MM.1S (cell line): ENCODE measurements around the gene GPATCH8.

Experiments used
- DNase-seq: peaks from one replicate; pipeline ENCODE4 v3.0.0-alpha.2; 2015
- H2AFZ ChIP-seq: fragments of 300-600 bp; sonication (generic); 2 replicates; pipeline ENCODE4 v1.6.0; 2016; ENCODE audit warnings: antibody characterized with exemption, low read length
- H3F3A ChIP-seq: fragments of 300-600 bp; sonication (generic); 2 replicates; pipeline ENCODE4 v1.6.1; 2016; ENCODE audit warnings: mild to moderate bottlenecking, antibody characterized with exemption, low read length, moderate library complexity, mixed read lengths; ENCODE audit not compliant: insufficient read depth
- H3K27ac ChIP-seq: fragments of 300-600 bp; sonication (generic); 2 replicates; pipeline ENCODE4 v1.5.1; 2016; ENCODE audit warnings: mild to moderate bottlenecking, low read length
- H3K27me3 ChIP-seq: fragments of 300-600 bp; sonication (generic); replicated peaks from 2 replicates; pipeline ENCODE4 v1.6.0; 2016; ENCODE audit warnings: low read length; ENCODE audit not compliant: insufficient read depth
- H3K36me3 ChIP-seq: fragments of 300-600 bp; sonication (generic); replicated peaks from 2 replicates; pipeline ENCODE4 v1.6.1; 2016; ENCODE audit warnings: mild to moderate bottlenecking, low read length, mixed read lengths; ENCODE audit not compliant: insufficient read depth
- H3K4me1 ChIP-seq: fragments of 300-600 bp; sonication (generic); 2 replicates; pipeline ENCODE4 v1.6.1; 2016; ENCODE audit warnings: low read length, mixed read lengths
- H3K4me2 ChIP-seq: fragments of 300-600 bp; sonication (generic); 2 replicates; pipeline ENCODE4 v1.6.0; 2016; ENCODE audit warnings: low read depth, low read length
- H3K4me3 ChIP-seq: fragments of 300-600 bp; sonication (generic); 2 replicates; pipeline ENCODE4 v1.5.1; 2016; ENCODE audit warnings: low read length, mixed read lengths
- H3K79me2 ChIP-seq: fragments of 300-600 bp; sonication (generic); 2 replicates; pipeline ENCODE4 v1.6.1; 2016; ENCODE audit warnings: mixed run types, low read length, mixed read lengths
- H3K9ac ChIP-seq: fragments of 300-600 bp; sonication (generic); 2 replicates; pipeline ENCODE4 v1.6.1; 2016; ENCODE audit warnings: low read length, mixed read lengths
- H3K9me2 ChIP-seq: fragments of 300-600 bp; sonication (generic); replicated peaks from 2 replicates; pipeline ENCODE4 v1.6.1; 2016; ENCODE audit warnings: mild to moderate bottlenecking, low read length, mixed read lengths; ENCODE audit not compliant: insufficient read depth
- H3K9me3 ChIP-seq: fragments of 300-600 bp; sonication (generic); replicated peaks from 2 replicates; pipeline ENCODE4 v1.6.1; 2016; ENCODE audit warnings: mild to moderate bottlenecking, low read length, mixed read lengths; ENCODE audit not compliant: insufficient read depth
- H4K20me1 ChIP-seq: fragments of 300-600 bp; sonication (generic); 2 replicates; pipeline ENCODE4 v1.6.1; 2016; ENCODE audit warnings: mild to moderate bottlenecking, low read length, moderate library complexity, mixed read lengths; ENCODE audit not compliant: insufficient read depth
- CTCF ChIP-seq: fragments of 300-600 bp; sonication (generic); IDR thresholded peaks from 2 replicates; pipeline ENCODE4 v1.5.1; 2016; ENCODE audit warnings: antibody characterized with exemption, low read length, mixed read lengths
- EZH2 ChIP-seq: fragments of 300-600 bp; sonication (generic); optimal IDR thresholded peaks from 2 replicates; pipeline ENCODE3; 2017; ENCODE audit warnings: low read depth, mild to moderate bottlenecking, antibody characterized with exemption, low read length, mixed read lengths
- EZH2phosphoT487 ChIP-seq: fragments of 300-600 bp; sonication (generic); IDR thresholded peaks from 2 replicates; pipeline ENCODE4 v1.6.1; 2018; ENCODE audit warnings: antibody characterized with exemption, low read length

GPATCH8 gene

DNA sequence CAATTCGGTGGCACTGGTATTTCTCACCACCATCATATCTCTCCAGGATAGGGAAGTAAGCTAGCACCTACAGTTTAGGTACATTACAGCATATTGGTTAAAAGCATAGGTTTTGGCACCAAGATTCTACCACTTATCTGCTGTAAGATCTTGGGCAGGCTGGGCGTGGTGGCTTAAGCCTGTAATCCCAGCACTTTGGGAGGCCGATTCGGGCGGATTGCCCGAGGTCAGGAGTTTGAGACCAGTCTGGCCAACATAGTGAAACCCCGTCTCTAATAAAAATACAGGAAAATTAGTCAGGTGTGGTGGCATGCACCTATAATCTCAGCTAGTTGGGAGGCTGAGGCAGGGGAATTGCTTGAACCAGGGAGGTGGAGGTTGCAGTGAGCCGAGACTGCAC is 51.4 kb downstream of the GPATCH8 start:
- Histone ChIP-seq H3K4me3 (no peak overlapping the region), H3K9ac (no peak overlapping the region), H3K27me3 (no peaks in the 10 kb centered on the region), H3K36me3 (no peaks in the 10 kb centered on the region), H4K20me1 (no peaks in the 10 kb centered on the region), H3K27ac (no peak overlapping the region), H3K4me2 (no peak overlapping the region), H3K4me1 (no peaks in the 10 kb centered on the region), H3F3A (no peaks in the 10 kb centered on the region), H3K9me3 (no peaks in the 10 kb centered on the region), H2AFZ (no peak overlapping the region), H3K9me2 (no peaks in the 10 kb centered on the region), H3K79me2 (peaks cover 21% of the 10 kb centered on the region; the same call in 1 of the 2 replicates)
- TF ChIP-seq EZH2phosphoT487 (no peak), CTCF (no peak), EZH2 (no peak)
- DNase-seq = no peak

GRCh38 chr17:44451016-44451627 is 52.1 kb downstream of the GPATCH8 start:
- H3K79me2 ChIP-seq = peaks cover 21% of the 10 kb centered on the region; the same call in 1 of the 2 replicates
- no peaks in the 10 kb centered on the region for H3F3A ChIP-seq
- H3K9me2 ChIP-seq = no peaks in the 10 kb centered on the region
- no peaks in the 10 kb centered on the region for H3K4me1 ChIP-seq
- no peak overlapping the region for H3K9ac ChIP-seq
- TF ChIP-seq EZH2 = no peak
- TF ChIP-seq EZH2phosphoT487 = no peak
- no peak for TF ChIP-seq CTCF
- H3K27me3 ChIP-seq = no peaks in the 10 kb centered on the region
- no peak for DNase-seq
- no peaks in the 10 kb centered on the region for H3K9me3 ChIP-seq
- no peaks in the 10 kb centered on the region for H4K20me1 ChIP-seq
- H3K4me2 ChIP-seq = no peak overlapping the region
- H3K27ac ChIP-seq = no peak overlapping the region
- H3K36me3 ChIP-seq = no peaks in the 10 kb centered on the region
- no peak overlapping the region for H3K4me3 ChIP-seq
- no peak overlapping the region for H2AFZ ChIP-seq

GRCh38 chr17:44448412-44448811 is 54.8 kb downstream of the GPATCH8 start:
- Histone ChIP-seq H3K27ac (no peak overlapping the region), H3K4me3 (no peak overlapping the region), H3K27me3 (no peaks in the 10 kb centered on the region), H3K79me2 (peaks cover 43% of the 10 kb centered on the region), H3K9me3 (no peaks in the 10 kb centered on the region), H3K9ac (no peak overlapping the region), H3K36me3 (no peaks in the 10 kb centered on the region), H3K9me2 (no peaks in the 10 kb centered on the region), H2AFZ (no peak overlapping the region), H4K20me1 (no peaks in the 10 kb centered on the region), H3F3A (no peaks in the 10 kb centered on the region), H3K4me2 (no peak overlapping the region), H3K4me1 (no peaks in the 10 kb centered on the region)
- TF ChIP-seq CTCF = no peak
- TF ChIP-seq EZH2 = no peak
- TF ChIP-seq EZH2phosphoT487 = no peak
- no peak for DNase-seq
